Astrocyte (in vitro differentiated cells and primary cell): ENCODE data around the gene KEL.

ENCODE experiments used
- CTCF ChIP-seq: IDR thresholded peaks from 2 replicates; pipeline ENCODE4 v1.5.1; 2011; ENCODE audit warnings: low read depth, mild to moderate bottlenecking, inconsistent platforms, low read length, moderate library complexity; ENCODE audit not compliant: insufficient read depth
- EZH2 ChIP-seq: IDR thresholded peaks from 2 replicates; pipeline ENCODE4 v1.6.1; 2012; ENCODE audit warnings: mild to moderate bottlenecking, low read length, inconsistent platforms; ENCODE audit not compliant: insufficient read depth

GRCh38 chr7:142910031-142910433, 52.1 kb downstream of the KEL start:
- TF ChIP-seq CTCF (no peak), EZH2 (no peak)
